Heart left ventricle (tissue), 16 donors: Measurements from ENCODE around the gene TSKU. TPM values are rescaled to one million over a fixed set of nuclear protein-coding genes. Genes with fewer than 3 reads are reported as not detected.

Experiments used
- ATAC-seq, 4 donors: fragments of 200-7000 bp; cut with Tn5 transposase; one replicate each; pipeline ENCODE4 v1.9.1; 2020 to 2022; ENCODE audit warnings: moderate library complexity in 4 of 4, mild to moderate bottlenecking in 3 of 4, moderate number of reproducible peaks in 1 of 4
- DNase-seq, 5 donors: peaks; one replicate each; pipeline ENCODE4 v3.0.0-alpha.2; 2020
- H3K27ac ChIP-seq, 12 donors: fragments of 200-600 bp; sonication (generic) in 4 of 12; one replicate each; pipeline versions ENCODE4 v1.5.0 to v1.8.0; 2016 to 2022; ENCODE audit warnings: mild to moderate bottlenecking in 2 of 12
- H3K27me3 ChIP-seq, 9 donors: fragments of 200-600 bp; sonication (generic) in 2 of 9; one replicate each; pipeline versions ENCODE4 v1.5.1 to v1.8.0; 2016 to 2022; ENCODE audit warnings: mild to moderate bottlenecking in 3 of 9
- H3K36me3 ChIP-seq, 9 donors: fragments of 200-600 bp; sonication (generic) in 2 of 9; one replicate each; pipeline versions ENCODE4 v1.5.0 to v1.8.0; 2018 to 2022; ENCODE audit warnings: mild to moderate bottlenecking in 2 of 9
- H3K4me1 ChIP-seq, 12 donors: fragments of 200-600 bp; sonication (generic) in 4 of 12; one replicate each; pipeline versions ENCODE4 v1.5.0 to v1.8.0; 2016 to 2022; ENCODE audit warnings: mild to moderate bottlenecking in 3 of 12
- H3K4me3 ChIP-seq, 12 donors: fragments of 200-600 bp; sonication (generic) in 4 of 12; one replicate each; pipeline versions ENCODE4 v1.5.0 to v1.8.0; 2017 to 2022; ENCODE audit warnings: mild to moderate bottlenecking in 9 of 12, moderate library complexity in 4 of 12
- H3K9me3 ChIP-seq, 12 donors: fragments of 200-600 bp; sonication (generic) in 4 of 12; one replicate each; pipeline versions ENCODE4 v1.5.0 to v1.8.0; 2016 to 2022; ENCODE audit warnings: mild to moderate bottlenecking in 1 of 12
- CTCF ChIP-seq, 12 donors: fragments of 200-600 bp; sonication (generic) in 4 of 12; IDR thresholded peaks; one replicate each; pipeline versions ENCODE4 v1.5.0 to v1.8.0; 2018 to 2022; ENCODE audit warnings: antibody characterized with exemption in 12 of 12, mild to moderate bottlenecking in 5 of 12
- POLR2A ChIP-seq, 2 donors: fragments of 450-650 bp; IDR thresholded peaks; one replicate each; pipeline ENCODE4 v1.6.1; 2017; ENCODE audit warnings: antibody characterized with exemption in 2 of 2, mild to moderate bottlenecking in 2 of 2, moderate library complexity in 2 of 2
- WGBS, 4 donors: extraction: QIAGEN DNeasy Blood & Tissue Kit in 2 of 4; methylation state at CpG; one replicate each; pipeline versions ENCODE4 v1.1.5 to v1.1.7; 2013 to 2018; 5-methylcytosine and 5-hydroxymethylcytosine counted together
- intact Hi-C, 10 donors: fragments of 100-400 bp; cut with DNase I; formaldehyde crosslinking; loops; one replicate each; pipeline versions ENCODE4 v1.11.1 to v1.14.2; 2022
- polyA plus RNA-seq, 2 donors: library from polyadenylated mRNA; stranded (reverse); fragments of 200-250 nt; gene quantifications; one replicate each; pipeline ENCODE4 v1.2.3, GENCODE V29; 2013
- total RNA-seq, 9 donors: library from RNA; depleted of rRNA in 2 of 9; stranded (reverse); fragments of >200 nt in 2 of 9; fragmentation: NEBNext Ultra II Directional in 3 of 9; extraction: Animal tissue kit (Norgen Biotek cat#: 25700) in 3 of 9; gene quantifications; one replicate each; pipeline versions ENCODE4 v1.1.0 to v1.2.4, GENCODE V29; 2016 to 2023
- donor health status: ischemic (EF 13 %, LVEDD 7.1; RV severe dilation, severe dysfunction).
- donor health status: healthy with polysubstance abuse.
- donor health status: DM: no; HTN: yes; CAD: no.
- donor health status: DM: no; HTN: no; CAD: no.
- donor health status: ischemic (EF 25% LVEDD 6.9; RV normal size, moderate dysfunction).
- donor health status: ischemic (EF 25% LVEDD 5.7; RV mildly dilated, moderate dysfunction).
- donor health status: healthy.
- donor health status: DM: yes; HTN: yes; CAD: no.
- donor health status: ischemic (EF 35%, LVEDD 5.7; RV mildly dilated, moderate dysfunction).
- donor health status: nonischemic (EF 11% LVEDD 7.7; RV severe dilation, severe dysfunction).
- donor health status: DM: yes; HTN: yes; CAD: no.
- donor health status: PGD.
- donor health status: ischemic (EF 29% LVEDD 5.4; RV normal size, mild dysfunction).
- donor health status: nonischemic (EF 23%, LVEDD 6.1; RV moderate dilation, normal function).

TSKU gene
- total and polyA plus RNA-seq, 11 donors, result 4.5 to 39.8 (median 11.2) TPM

- intact Hi-C loops, result no loop called here
- no peaks in the 10 kb centered on the region for H3K27me3 ChIP-seq
- H3K36me3 ChIP-seq, result no peaks in the 10 kb centered on the region
- peak; percentile 75 to 96 (median 92) for ATAC-seq
- peak overlapping the region in 3 of 12 donors; percentile 10 to 29 (median 20) for H3K4me3 ChIP-seq
- H3K4me1 ChIP-seq, result peaks cover 0 to 37% (median 16%) of the 10 kb centered on the region in 12 donors
- no peak for TF ChIP-seq CTCF (IDR thresholded peaks at IDR 0.05)
- TF ChIP-seq POLR2A (IDR thresholded peaks at IDR 0.05), result no peak
- 44 to 60% (median 50%) methylated on average over 23 to 25 of the region's 25 CpGs for WGBS, 4 donors
- peak; percentile 83 to 93 (median 87) for DNase-seq
- H3K9me3 ChIP-seq, result no peaks in the 10 kb centered on the region
- H3K27ac ChIP-seq, result peak overlapping the region in 7 of 12 donors; percentile 4 to 75 (median 32)
Observed at GRCh38 chr11:76752321-76753143, 30.6 kb upstream of the TSKU start.

GRCh38 chr11:76753449-76753848 lies 29.7 kb upstream of the TSKU start:
- Histone ChIP-seq H3K27ac (peak overlapping the region in 3 of 12 donors; percentile 17 to 60 (median 52)), H3K36me3 (no peaks in the 10 kb centered on the region), H3K9me3 (no peaks in the 10 kb centered on the region), H3K4me3 (no peak overlapping the region), H3K4me1 (peaks cover 0 to 30% (median 16%) of the 10 kb centered on the region in 12 donors), H3K27me3 (no peaks in the 10 kb centered on the region)
- ATAC-seq, result no peak
- intact Hi-C loops, result no loop called here
- peak in 1 of 5 donors; percentile 24 for DNase-seq
- 90 to 100% (median 93%) methylated on average over 3 of the region's 3 CpGs for WGBS, 4 donors
- TF ChIP-seq POLR2A (IDR thresholded peaks at IDR 0.05) (no peak), CTCF (IDR thresholded peaks at IDR 0.05) (no peak)

GRCh38 chr11:76753950-76754349 lies 29.2 kb upstream of the TSKU start:
- Histone ChIP-seq H3K4me1 (peaks cover 0 to 26% (median 16%) of the 10 kb centered on the region in 12 donors), H3K9me3 (no peaks in the 10 kb centered on the region), H3K27me3 (no peaks in the 10 kb centered on the region), H3K4me3 (no peak overlapping the region), H3K27ac (no peak overlapping the region), H3K36me3 (no peaks in the 10 kb centered on the region)
- DNase-seq, result peak in 1 of 5 donors; percentile 12
- no peak for ATAC-seq
- TF ChIP-seq POLR2A (IDR thresholded peaks at IDR 0.05) (no peak), CTCF (IDR thresholded peaks at IDR 0.05) (no peak)
- WGBS, 4 donors, result 95 to 99% (median 99%) methylated on average over 10 of the region's 10 CpGs
- intact Hi-C loops, result no loop called here

GRCh38 chr11:76756341-76756741 lies 26.8 kb upstream of the TSKU start:
- no peaks in the 10 kb centered on the region for H3K9me3 ChIP-seq
- ATAC-seq (no peak), DNase-seq (peak in 1 of 5 donors; percentile 29)
- 62 to 68% (median 64%) methylated on average over 6 of the region's 6 CpGs for WGBS, 4 donors
- no peak overlapping the region for H3K4me3 ChIP-seq
- H3K27me3 ChIP-seq, result no peaks in the 10 kb centered on the region
- H3K27ac ChIP-seq, result no peak overlapping the region
- no peaks in the 10 kb centered on the region for H3K36me3 ChIP-seq
- no peak for TF ChIP-seq CTCF (IDR thresholded peaks at IDR 0.05)
- TF ChIP-seq POLR2A (IDR thresholded peaks at IDR 0.05), result no peak
- intact Hi-C loops, result no loop called here
- peaks cover 0 to 20% (median 15%) of the 10 kb centered on the region in 12 donors for H3K4me1 ChIP-seq
